GM21367 (cell line): ENCODE results near the gene NKAIN2.

Experiments used
- ATAC-seq: cut with Tn5 transposase; IDR thresholded peaks from one replicate; pipeline ENCODE4 v1.9.1; 2021; ENCODE audit not compliant: unreplicated experiment

NKAIN2 gene

GRCh38 chr6:124022641-124023040, 219.0 kb downstream of the NKAIN2 start:
- no peak for ATAC-seq

- no peak for ATAC-seq
Observed at GRCh38 chr6:124026694-124027093, 223.0 kb downstream of the NKAIN2 start.

GRCh38 chr6:124027392-124027791, 223.7 kb downstream of the NKAIN2 start:
- no peak for ATAC-seq

GRCh38 chr6:124028117-124028516, 224.5 kb downstream of the NKAIN2 start:
- ATAC-seq, result no peak

GRCh38 chr6:124029567-124029966, 225.9 kb downstream of the NKAIN2 start:
- ATAC-seq, result no peak

GRCh38 chr6:124033501-124033900, 229.8 kb downstream of the NKAIN2 start:
- ATAC-seq, result no peak

- ATAC-seq, result no peak
Observed at GRCh38 chr6:124036384-124036783, 232.7 kb downstream of the NKAIN2 start.

- no peak for ATAC-seq
Observed at GRCh38 chr6:124040655-124041054, 237.0 kb downstream of the NKAIN2 start.

GRCh38 chr6:124052120-124052519, 248.5 kb downstream of the NKAIN2 start:
- no peak for ATAC-seq

GRCh38 chr6:124053315-124053714, 249.7 kb downstream of the NKAIN2 start:
- ATAC-seq, result no peak

GRCh38 chr6:124054034-124054433, 250.4 kb downstream of the NKAIN2 start:
- ATAC-seq, result no peak

- ATAC-seq, result no peak
Observed at GRCh38 chr6:124055395-124055794, 251.7 kb downstream of the NKAIN2 start.

- no peak for ATAC-seq
Observed at GRCh38 chr6:124055963-124056362, 252.3 kb downstream of the NKAIN2 start.

- ATAC-seq, result no peak
Observed at GRCh38 chr6:124056407-124057334, 253.0 kb downstream of the NKAIN2 start.

GRCh38 chr6:124057461-124057860, 253.8 kb downstream of the NKAIN2 start:
- no peak for ATAC-seq

- no peak for ATAC-seq
Observed at GRCh38 chr6:124064317-124065113, 260.9 kb downstream of the NKAIN2 start.

GRCh38 chr6:124066269-124066668, 262.6 kb downstream of the NKAIN2 start:
- ATAC-seq, result no peak

GRCh38 chr6:124066946-124067552, 263.4 kb downstream of the NKAIN2 start:
- ATAC-seq, result no peak

GRCh38 chr6:124069230-124069950, 265.7 kb downstream of the NKAIN2 start:
- no peak for ATAC-seq

- ATAC-seq, result no peak
Observed at GRCh38 chr6:124073021-124073420, 269.4 kb downstream of the NKAIN2 start.
